NCI-H82 treated with DMSO at 0.1 percent for 48 hours (cell line): Measurements from ENCODE around the gene EDN3.

Experiments
- DNase-seq: peaks from one replicate; lab custom pipeline; 2025; ENCODE audit not compliant: unreplicated experiment; lab: John Stamatoyannopoulos, UW

The EDN3 gene

GRCh38 chr20:59363101-59363500 lies 62.7 kb downstream of the EDN3 start:
- no peak for DNase-seq

GRCh38 chr20:59364611-59365010 lies 64.2 kb downstream of the EDN3 start:
- DNase-seq, result no peak

GRCh38 chr20:59365611-59366285 lies 65.3 kb downstream of the EDN3 start:
- no peak for DNase-seq

- DNase-seq, result no peak
These were observed 71.0 kb downstream of the EDN3 start for GRCh38 chr20:59371431-59371830.

- DNase-seq, result no peak
These were observed 73.8 kb downstream of the EDN3 start for GRCh38 chr20:59374261-59374660.

GRCh38 chr20:59375541-59375940 lies 75.1 kb downstream of the EDN3 start:
- DNase-seq, result no peak
